HG02981 (cell line): Measurements from ENCODE around the gene NUP210.
"Not testable (repeated sequence)": the region's sequence is repeated elsewhere in the genome, so short reads cannot be mapped to it uniquely, and the experiment has no call there.

ENCODE experiments used
- ATAC-seq: cut with Tn5 transposase; IDR thresholded peaks from one replicate; pipeline ENCODE4 v1.9.1; 2021; ENCODE audit warnings: mild to moderate bottlenecking, moderate library complexity; ENCODE audit not compliant: unreplicated experiment

NUP210 gene

GRCh38 chr3:13430411-13430875 lies 10.3 kb upstream of the NUP210 start:
- not testable (repeated sequence) for ATAC-seq

- ATAC-seq, result no peak
Observed at GRCh38 chr3:13429631-13430291, 9.6 kb upstream of the NUP210 start.

DNA sequence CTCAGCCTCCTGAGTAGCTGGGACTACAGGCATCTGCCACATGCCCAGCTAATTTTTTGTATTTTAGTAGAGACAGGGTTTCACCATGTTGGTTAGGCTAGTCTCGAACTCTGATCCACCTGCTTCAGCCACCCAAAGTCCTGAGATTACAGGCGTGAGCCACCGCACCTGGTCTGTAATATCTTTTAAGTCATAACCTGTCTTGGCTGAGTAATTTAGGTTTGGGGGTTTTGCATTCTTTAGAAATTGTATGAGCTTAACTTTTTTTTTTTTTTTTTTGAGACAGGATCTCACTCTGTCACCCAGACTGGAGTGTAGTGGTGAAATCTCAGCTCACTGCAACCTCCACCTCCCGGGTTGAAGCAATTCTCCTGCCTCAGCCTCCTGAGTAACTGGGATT lies 8.6 kb upstream of the NUP210 start:
- not testable (repeated sequence) for ATAC-seq

DNA sequence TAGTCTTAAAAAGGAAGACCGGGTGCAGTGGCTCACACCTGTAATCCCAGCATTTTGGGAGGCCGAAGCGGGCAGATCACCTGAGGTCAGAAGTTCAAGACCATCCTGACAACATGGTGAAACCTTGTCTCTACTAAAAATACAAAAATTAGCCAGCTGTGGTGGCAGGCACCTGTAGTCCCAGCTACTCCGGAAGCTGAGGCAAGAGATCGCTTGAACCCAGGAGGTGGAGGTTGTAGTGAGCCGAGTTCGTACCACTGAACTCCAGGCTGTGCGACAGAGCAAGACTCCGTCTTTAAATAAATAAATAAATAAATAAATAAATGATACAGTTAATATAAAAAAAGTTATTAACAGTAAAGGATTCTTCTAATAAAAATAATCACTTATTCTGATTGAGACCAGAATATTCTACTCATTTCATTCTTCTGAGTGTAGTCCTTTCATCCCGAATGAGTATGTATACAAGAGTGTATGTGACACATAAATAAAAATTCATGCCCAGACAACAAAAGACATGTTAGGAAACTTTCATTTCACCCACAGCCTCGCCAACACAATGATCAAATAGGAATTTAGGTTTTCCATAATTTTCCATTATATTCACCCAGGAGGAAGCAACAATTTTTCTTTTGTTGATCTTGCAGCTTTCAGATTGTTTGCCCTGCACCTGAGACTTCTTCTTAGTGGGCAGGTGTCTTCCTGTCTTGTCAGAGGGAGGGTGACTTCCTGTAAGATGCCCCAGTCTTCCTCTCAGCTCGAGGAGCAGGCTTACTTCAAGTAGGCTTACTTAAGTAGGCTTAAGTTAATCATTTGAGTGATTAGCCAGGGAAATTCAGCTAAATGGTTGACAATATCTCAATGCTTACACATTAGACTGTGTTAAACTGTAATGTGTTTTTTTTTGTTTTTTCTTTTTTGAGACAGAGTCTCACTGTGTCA lies 7.8 kb upstream of the NUP210 start:
- no peak for ATAC-seq

DNA sequence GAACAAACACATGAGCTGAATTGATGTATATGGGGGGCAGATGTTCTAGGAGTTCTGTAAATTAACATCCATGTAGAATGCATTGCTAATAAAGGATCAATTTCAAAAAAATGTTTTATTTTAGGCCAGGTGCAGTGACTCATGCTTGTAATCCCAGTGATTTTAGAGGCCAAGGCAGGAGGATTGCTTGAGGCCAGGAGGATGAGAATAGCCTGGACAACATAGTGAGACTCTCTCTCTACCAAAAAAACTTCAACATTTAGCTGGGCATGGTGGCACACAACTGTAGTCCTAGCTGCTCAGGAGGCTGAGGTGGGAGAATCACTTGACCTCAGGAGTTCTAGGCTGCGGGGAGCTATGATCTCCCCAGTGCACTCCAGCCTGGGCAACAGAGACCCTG lies 6.5 kb upstream of the NUP210 start:
- no peak for ATAC-seq

GRCh38 chr3:13425689-13426088 lies 5.6 kb upstream of the NUP210 start:
- no peak for ATAC-seq

DNA sequence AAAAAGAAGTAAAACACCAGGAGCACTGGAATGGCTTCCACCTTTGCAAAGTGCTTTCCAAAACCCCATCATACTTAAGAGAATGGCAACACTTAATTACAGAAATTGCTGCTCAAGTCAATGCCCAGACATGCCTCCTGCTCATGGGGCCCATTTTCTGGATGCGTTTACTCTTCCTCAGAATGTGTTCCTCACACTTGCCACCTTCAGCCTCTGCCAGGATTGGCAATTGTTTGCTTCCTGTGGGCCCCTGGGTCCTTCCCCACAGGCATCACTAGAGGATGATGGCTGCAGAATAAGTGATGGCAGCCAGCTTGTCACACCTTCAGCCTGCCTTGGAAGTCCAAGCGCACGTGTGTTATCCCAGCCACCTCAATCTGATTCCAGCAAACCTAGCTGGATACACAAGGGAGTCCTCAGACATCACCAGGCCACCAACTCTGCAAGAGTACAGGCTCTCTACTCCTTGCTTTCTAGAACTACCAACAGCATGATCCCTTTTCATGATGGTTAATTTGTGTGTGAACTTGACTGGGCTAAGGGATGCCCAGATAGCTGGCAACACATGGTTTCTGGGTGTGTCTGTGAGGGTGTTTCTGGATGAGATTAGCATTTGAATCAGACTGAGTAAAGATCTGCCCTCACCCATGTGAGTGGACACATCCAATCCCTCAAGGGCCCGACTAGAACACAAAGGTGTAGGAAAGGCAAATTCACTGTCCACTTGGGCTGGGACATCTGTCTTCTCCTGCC lies 4.9 kb upstream of the NUP210 start:
- ATAC-seq, result no peak

GRCh38 chr3:13424141-13424844 lies 4.2 kb upstream of the NUP210 start:
- ATAC-seq, result no peak

GRCh38 chr3:13420831-13421765 lies 976 bp upstream of the NUP210 start:
- ATAC-seq, result no peak

GRCh38 chr3:13419505-13420044 lies 547 bp downstream of the NUP210 start:
- peak; percentile 34 for ATAC-seq

DNA sequence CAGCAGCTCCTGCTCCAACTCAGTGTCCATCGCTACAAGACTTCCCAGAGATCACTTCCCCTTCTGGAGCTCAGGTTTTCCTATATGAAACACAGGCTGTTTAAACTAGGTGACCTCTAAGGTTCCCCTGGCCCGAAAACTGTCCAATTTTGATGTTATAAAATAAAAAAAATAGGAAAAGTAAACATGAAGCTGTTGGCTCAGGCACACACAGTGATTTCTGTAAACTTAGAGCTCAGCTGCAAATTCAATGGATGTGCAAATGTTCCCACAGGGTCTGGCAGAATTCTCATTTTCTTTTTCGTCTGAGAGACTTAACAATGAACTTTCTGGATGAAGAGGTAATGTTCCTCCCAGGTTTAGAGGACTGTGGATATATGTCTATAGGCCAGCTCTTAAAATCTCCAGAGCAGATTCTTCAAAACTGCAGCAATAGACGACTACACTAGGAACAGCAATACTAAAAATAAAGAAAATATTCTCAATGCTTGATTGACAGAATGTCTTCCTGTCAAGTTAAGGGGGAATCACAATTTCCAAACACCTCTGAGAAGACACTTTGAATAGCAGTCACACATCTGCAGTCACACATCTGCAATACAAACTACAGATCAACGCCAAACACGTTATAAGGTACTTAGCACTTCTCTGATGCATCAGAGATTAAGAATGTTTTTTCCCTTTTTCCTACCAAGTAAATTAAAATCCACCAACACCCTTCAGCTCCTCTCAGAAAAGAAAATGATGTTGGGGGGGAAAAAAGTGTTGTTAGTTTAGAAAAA lies 2.8 kb downstream of the NUP210 start:
- ATAC-seq, result no peak

GRCh38 chr3:13415997-13416793 lies 3.9 kb downstream of the NUP210 start:
- no peak for ATAC-seq

DNA sequence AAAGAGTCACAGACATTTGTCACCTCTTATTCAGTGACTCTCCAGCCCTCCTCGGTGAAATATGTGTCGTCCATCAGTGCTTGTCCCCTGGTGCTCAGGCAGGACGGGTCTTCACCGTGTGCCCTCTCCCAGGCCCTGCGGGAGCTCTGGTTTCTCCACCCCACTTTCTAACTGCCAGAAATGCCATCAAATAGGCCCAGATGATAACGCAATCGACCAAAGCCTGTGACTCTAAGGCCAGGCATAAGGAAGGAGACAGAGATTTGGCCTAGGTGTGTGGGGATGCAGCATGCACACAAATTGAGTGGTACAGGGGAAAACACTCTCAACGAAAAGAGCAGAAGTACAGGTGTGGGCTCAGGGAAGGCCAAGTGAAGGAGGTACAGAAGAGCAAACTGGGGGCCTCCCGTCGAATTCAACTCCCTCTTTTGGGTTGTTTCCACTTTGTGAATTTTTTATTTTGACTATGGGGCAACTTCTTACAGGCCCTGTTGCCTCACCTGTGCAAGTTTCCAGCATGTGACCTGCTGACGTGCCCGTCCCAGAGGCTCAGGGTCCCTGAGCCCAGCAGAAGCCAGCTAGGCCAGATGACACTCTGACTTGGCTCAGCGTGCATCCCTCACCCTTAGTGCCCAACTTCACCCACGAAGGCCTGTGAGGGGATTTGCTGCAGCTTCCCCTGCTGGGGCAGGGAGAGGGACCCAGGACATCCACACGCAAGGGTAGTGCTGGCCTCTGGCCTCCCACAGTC lies 4.7 kb downstream of the NUP210 start:
- no peak for ATAC-seq

DNA sequence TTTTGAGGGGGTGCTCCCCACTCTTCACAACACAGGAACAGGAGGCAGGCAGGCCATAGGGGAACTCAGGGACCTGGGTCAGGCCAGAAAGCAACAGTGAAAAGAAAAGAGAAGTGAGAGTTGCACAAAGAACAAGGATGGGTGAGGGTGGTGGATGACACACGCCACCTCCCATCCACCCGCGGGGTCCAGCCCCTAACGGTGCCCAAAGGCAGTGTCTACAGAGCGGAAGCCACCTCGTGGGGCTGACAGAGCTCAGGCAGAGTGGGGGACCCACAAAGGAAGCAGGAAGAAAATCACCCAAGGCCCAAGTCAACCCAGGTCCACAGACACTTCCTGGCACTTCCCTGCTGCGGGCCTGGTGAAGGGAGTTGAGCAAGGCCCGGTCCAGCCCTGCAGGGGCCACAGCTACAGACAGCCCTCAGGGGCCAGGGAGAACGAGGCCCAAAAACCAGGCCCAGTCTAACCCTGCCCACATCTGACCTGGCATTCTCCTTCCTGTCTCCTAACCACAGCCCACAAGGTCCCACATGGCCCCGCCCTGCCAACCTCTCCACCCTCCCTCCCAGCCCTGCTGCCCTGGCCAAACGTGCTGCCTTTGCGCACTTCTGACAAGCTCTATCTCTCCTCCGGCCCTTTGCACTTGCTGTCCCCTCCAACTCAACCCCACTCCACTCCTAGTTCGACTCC lies 5.9 kb downstream of the NUP210 start:
- ATAC-seq, result peak; percentile 92

GRCh38 chr3:13411186-13411860 lies 8.8 kb downstream of the NUP210 start:
- no peak for ATAC-seq

DNA sequence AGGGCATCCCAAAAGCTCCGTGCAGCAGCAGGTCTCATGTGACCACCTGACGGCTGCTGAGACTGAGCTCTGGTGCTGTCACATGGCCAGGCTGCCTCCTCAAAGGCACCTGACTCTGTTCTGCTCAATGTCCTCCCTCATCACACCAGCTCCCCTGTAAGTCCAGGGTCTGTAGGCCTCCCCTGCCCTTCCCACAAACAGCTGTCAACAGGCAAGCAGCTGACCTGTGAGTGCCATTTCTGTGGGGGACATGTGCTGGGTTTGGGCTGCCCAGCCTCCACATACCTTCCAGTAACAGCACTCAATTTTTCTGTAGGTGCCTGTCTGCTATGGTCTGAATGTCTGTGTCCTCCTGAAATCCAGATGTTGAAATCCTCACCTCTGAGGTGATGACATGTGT lies 11.2 kb downstream of the NUP210 start:
- no peak for ATAC-seq
